WTC11 (cell line): ENCODE measurements around the gene SH3BP5. TPM values are rescaled to one million over a fixed set of nuclear protein-coding genes. Genes with fewer than 3 reads are reported as not detected.

Source experiments
- ATAC-seq: fragments of 200-7000 bp; cut with Tn5 transposase; 2 replicates; pipeline ENCODE4 v1.10.0; 2021; ENCODE audit warnings: mild to moderate bottlenecking, moderate library complexity
- CTCF ChIA-PET: fragments of 300-600 bp; sonication (Branson Sonifier 250); formaldehyde crosslinking; loops from one replicate; lab custom pipeline; 2021; ENCODE audit warnings: antibody characterized with exemption; lab: Charles Lee
- POLR2A ChIA-PET: fragments of 350-600 bp; sonication (Branson Sonifier 250); formaldehyde crosslinking; loops from one replicate; lab custom pipeline; 2021; ENCODE audit warnings: antibody characterized with exemption; lab: Charles Lee
- DNase-seq: peaks from one replicate; pipeline ENCODE4 v3.0.0; 2021; ENCODE audit warnings: low spot score
- H3K27ac Mint-ChIP-seq: 2 replicates; pipeline ENCODE4 v1.8.0; 2021; ENCODE audit warnings: mixed read lengths
- H3K27me3 Mint-ChIP-seq: 2 replicates; pipeline ENCODE4 v1.8.0; 2021; ENCODE audit warnings: low read depth, mild to moderate bottlenecking, moderate library complexity, mixed read lengths
- H3K36me3 Mint-ChIP-seq: 2 replicates; pipeline ENCODE4 v1.8.0; 2021; ENCODE audit warnings: mixed read lengths
- H3K4me1 Mint-ChIP-seq: 2 replicates; pipeline ENCODE4 v1.8.0; 2022; ENCODE audit warnings: mixed read lengths
- H3K4me3 Mint-ChIP-seq: 2 replicates; pipeline ENCODE4 v1.8.0; 2021; ENCODE audit warnings: mild to moderate bottlenecking, moderate library complexity, mixed read lengths
- H3K9me3 Mint-ChIP-seq: 2 replicates; pipeline ENCODE4 v1.8.0; 2021; ENCODE audit warnings: mixed read lengths
- ATF1 ChIP-seq: sonication (generic); formaldehyde crosslinking; IDR thresholded peaks from 2 replicates; pipeline ENCODE4 v1.8.1; 2023; ENCODE audit warnings: mild to moderate bottlenecking, moderate library complexity, missing genetic modification reagents
- ELF4 ChIP-seq: sonication (generic); formaldehyde crosslinking; IDR thresholded peaks from 2 replicates; pipeline ENCODE4 v1.8.1; 2022; ENCODE audit warnings: low read depth, mild to moderate bottlenecking, moderate library complexity, missing genetic modification reagents
- KAT7 ChIP-seq: sonication (generic); formaldehyde crosslinking; IDR thresholded peaks from 2 replicates; pipeline ENCODE4 v1.8.1; 2023; ENCODE audit warnings: missing genetic modification reagents, mild to moderate bottlenecking, borderline replicate concordance
- RELA ChIP-seq: sonication (generic); formaldehyde crosslinking; IDR thresholded peaks from 2 replicates; pipeline ENCODE4 v1.8.1; 2022; ENCODE audit warnings: missing genetic modification reagents, mild to moderate bottlenecking, borderline replicate concordance
- TEAD4 ChIP-seq: sonication (generic); formaldehyde crosslinking; IDR thresholded peaks from 2 replicates; pipeline ENCODE4 v1.8.0; 2022; ENCODE audit warnings: mild to moderate bottlenecking, missing genetic modification reagents
- USF1 ChIP-seq: sonication (generic); formaldehyde crosslinking; IDR thresholded peaks from 2 replicates; pipeline ENCODE4 v1.8.0; 2022; ENCODE audit warnings: mild to moderate bottlenecking, missing genetic modification reagents
- ZBTB21 ChIP-seq: sonication (generic); formaldehyde crosslinking; IDR thresholded peaks from 2 replicates; pipeline ENCODE4 v1.8.1; 2023; ENCODE audit warnings: mild to moderate bottlenecking, missing genetic modification reagents, borderline replicate concordance
- ZBTB43 ChIP-seq: sonication (generic); formaldehyde crosslinking; IDR thresholded peaks from 2 replicates; pipeline ENCODE4 v1.8.1; 2023; ENCODE audit warnings: mild to moderate bottlenecking, missing genetic modification reagents
- ZMAT4 ChIP-seq: fragments of 250-450 bp; sonication (Bioruptor Pico); IDR thresholded peaks from 2 replicates; pipeline ENCODE4 v1.9.0; 2021; ENCODE audit warnings: mild to moderate bottlenecking
- total RNA-seq: library from RNA; stranded (reverse); gene quantifications from 3 replicates; pipeline ENCODE4 v1.2.3, GENCODE V29; 2021
- TF ChIP-seq, protein P1 (sequence below): sonication (generic); formaldehyde crosslinking; IDR thresholded peaks from 2 replicates; pipeline ENCODE4 v1.8.1; 2022; ENCODE audit warnings: low read depth, mild to moderate bottlenecking, moderate library complexity, missing genetic modification reagents, borderline replicate concordance
- TF ChIP-seq, protein P2 (sequence below): sonication (generic); formaldehyde crosslinking; IDR thresholded peaks from 2 replicates; pipeline ENCODE4 v1.8.1; 2023; ENCODE audit warnings: mild to moderate bottlenecking, missing genetic modification reagents, borderline replicate concordance
- TF ChIP-seq, protein P3 (sequence below): sonication (generic); formaldehyde crosslinking; IDR thresholded peaks from 2 replicates; pipeline ENCODE4 v1.8.1; 2023; ENCODE audit warnings: mild to moderate bottlenecking, missing genetic modification reagents, moderate library complexity
- TF ChIP-seq, protein P4 (sequence below): sonication (generic); formaldehyde crosslinking; IDR thresholded peaks from 2 replicates; pipeline ENCODE4 v1.8.1; 2022; ENCODE audit warnings: missing genetic modification reagents, borderline replicate concordance
- TF ChIP-seq, protein P5 (sequence below): sonication (generic); formaldehyde crosslinking; IDR thresholded peaks from 2 replicates; pipeline ENCODE4 v1.8.1; 2023; ENCODE audit warnings: mild to moderate bottlenecking, missing genetic modification reagents

The SH3BP5 gene
- total RNA-seq, 1 experiment from 2014 or later, result 7.2 TPM

- ChIA-PET CTCF (interaction anchor here (0.6 to 3.2 kb wide), 20 partner anchors 10 to 722 kb away, joined by 3 to 38 read pairs (median 4); partner anchors contain the start of gene RBSN), POLR2A (no interaction called here)
- ATAC-seq (peak; percentile 5; the same call in 1 of the 2 replicates), DNase-seq (no peak)
- Mint-ChIP-seq H3K4me3 (peak overlapping the region; percentile 82), H3K4me1 (peaks cover 11% of the 10 kb centered on the region), H3K9me3 (no peaks in the 10 kb centered on the region), H3K36me3 (no peaks in the 10 kb centered on the region), H3K27ac (no peak overlapping the region; the same call in none of the 2 replicates), H3K27me3 (no peaks in the 10 kb centered on the region)
- TF ChIP-seq ZBTB43 (no peak), ELF4 (0 out of 2 replicates have a peak, but pooled peaks have one; percentile 1), TEAD4 (no peak), KAT7 (CRISPR knock-in tag) (no peak), ZMAT4 (CRISPR knock-in tag) (no peak), USF1 (CRISPR knock-in tag) (no peak), ATF1 (CRISPR knock-in tag) (0 out of 2 replicates have a peak, but pooled peaks have one; percentile 24), ZBTB21 (CRISPR knock-in tag) (no peak)
- TF ChIP-seq, protein P1, sequence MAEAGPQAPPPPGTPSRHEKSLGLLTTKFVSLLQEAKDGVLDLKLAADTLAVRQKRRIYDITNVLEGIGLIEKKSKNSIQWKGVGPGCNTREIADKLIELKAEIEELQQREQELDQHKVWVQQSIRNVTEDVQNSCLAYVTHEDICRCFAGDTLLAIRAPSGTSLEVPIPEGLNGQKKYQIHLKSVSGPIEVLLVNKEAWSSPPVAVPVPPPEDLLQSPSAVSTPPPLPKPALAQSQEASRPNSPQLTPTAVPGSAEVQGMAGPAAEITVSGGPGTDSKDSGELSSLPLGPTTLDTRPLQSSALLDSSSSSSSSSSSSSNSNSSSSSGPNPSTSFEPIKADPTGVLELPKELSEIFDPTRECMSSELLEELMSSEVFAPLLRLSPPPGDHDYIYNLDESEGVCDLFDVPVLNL (CRISPR knock-in tag), result no peak
- TF ChIP-seq, protein P2, sequence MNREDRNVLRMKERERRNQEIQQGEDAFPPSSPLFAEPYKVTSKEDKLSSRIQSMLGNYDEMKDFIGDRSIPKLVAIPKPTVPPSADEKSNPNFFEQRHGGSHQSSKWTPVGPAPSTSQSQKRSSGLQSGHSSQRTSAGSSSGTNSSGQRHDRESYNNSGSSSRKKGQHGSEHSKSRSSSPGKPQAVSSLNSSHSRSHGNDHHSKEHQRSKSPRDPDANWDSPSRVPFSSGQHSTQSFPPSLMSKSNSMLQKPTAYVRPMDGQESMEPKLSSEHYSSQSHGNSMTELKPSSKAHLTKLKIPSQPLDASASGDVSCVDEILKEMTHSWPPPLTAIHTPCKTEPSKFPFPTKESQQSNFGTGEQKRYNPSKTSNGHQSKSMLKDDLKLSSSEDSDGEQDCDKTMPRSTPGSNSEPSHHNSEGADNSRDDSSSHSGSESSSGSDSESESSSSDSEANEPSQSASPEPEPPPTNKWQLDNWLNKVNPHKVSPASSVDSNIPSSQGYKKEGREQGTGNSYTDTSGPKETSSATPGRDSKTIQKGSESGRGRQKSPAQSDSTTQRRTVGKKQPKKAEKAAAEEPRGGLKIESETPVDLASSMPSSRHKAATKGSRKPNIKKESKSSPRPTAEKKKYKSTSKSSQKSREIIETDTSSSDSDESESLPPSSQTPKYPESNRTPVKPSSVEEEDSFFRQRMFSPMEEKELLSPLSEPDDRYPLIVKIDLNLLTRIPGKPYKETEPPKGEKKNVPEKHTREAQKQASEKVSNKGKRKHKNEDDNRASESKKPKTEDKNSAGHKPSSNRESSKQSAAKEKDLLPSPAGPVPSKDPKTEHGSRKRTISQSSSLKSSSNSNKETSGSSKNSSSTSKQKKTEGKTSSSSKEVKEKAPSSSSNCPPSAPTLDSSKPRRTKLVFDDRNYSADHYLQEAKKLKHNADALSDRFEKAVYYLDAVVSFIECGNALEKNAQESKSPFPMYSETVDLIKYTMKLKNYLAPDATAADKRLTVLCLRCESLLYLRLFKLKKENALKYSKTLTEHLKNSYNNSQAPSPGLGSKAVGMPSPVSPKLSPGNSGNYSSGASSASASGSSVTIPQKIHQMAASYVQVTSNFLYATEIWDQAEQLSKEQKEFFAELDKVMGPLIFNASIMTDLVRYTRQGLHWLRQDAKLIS (CRISPR knock-in tag), result no peak
- TF ChIP-seq, protein P3, sequence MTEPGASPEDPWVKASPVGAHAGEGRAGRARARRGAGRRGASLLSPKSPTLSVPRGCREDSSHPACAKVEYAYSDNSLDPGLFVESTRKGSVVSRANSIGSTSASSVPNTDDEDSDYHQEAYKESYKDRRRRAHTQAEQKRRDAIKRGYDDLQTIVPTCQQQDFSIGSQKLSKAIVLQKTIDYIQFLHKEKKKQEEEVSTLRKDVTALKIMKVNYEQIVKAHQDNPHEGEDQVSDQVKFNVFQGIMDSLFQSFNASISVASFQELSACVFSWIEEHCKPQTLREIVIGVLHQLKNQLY (CRISPR knock-in tag), result 0 out of 2 replicates have a peak, but pooled peaks have one; percentile 0
These were observed 125.5 kb downstream of the SH3BP5 start for GRCh38 chr3:15206662-15207576.

GRCh38 chr3:15205934-15206661 lies 126.3 kb downstream of the SH3BP5 start, which contains the start of gene CAPN7:
CAPN7 (plus strand) TSS chr3:15206246; CDS start chr3:15206496, 250 bp downstream.
- peak within 1 kb of the TSS; percentile 82 for H3K4me3 Mint-ChIP-seq
- DNase-seq (peak; percentile 80), ATAC-seq (peak; percentile 81)
- H3K9me3 Mint-ChIP-seq, result no peaks in the 10 kb centered on the region
- ChIA-PET CTCF (interaction anchor here (0.6 to 3.2 kb wide), 27 partner anchors 9 to 315 kb away, joined by 3 to 38 read pairs (median 3); partner anchors contain the start of genes EAF1, METTL6 and RBSN), POLR2A (no interaction called here)
- H3K4me1 Mint-ChIP-seq, result peaks cover 11% of the 10 kb centered on the region
- no peaks in the 10 kb centered on the region for H3K36me3 Mint-ChIP-seq
- no peaks in the 10 kb centered on the region for H3K27me3 Mint-ChIP-seq
- peak within 1 kb of the TSS; percentile 47 for H3K27ac Mint-ChIP-seq
- TF ChIP-seq, protein P4, sequence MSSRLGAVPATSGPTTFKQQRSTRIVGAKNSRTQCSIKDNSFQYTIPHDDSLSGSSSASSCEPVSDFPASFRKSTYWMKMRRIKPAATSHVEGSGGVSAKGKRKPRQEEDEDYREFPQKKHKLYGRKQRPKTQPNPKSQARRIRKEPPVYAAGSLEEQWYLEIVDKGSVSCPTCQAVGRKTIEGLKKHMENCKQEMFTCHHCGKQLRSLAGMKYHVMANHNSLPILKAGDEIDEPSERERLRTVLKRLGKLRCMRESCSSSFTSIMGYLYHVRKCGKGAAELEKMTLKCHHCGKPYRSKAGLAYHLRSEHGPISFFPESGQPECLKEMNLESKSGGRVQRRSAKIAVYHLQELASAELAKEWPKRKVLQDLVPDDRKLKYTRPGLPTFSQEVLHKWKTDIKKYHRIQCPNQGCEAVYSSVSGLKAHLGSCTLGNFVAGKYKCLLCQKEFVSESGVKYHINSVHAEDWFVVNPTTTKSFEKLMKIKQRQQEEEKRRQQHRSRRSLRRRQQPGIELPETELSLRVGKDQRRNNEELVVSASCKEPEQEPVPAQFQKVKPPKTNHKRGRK (CRISPR knock-in tag), result no peak
- TF ChIP-seq, protein P5, sequence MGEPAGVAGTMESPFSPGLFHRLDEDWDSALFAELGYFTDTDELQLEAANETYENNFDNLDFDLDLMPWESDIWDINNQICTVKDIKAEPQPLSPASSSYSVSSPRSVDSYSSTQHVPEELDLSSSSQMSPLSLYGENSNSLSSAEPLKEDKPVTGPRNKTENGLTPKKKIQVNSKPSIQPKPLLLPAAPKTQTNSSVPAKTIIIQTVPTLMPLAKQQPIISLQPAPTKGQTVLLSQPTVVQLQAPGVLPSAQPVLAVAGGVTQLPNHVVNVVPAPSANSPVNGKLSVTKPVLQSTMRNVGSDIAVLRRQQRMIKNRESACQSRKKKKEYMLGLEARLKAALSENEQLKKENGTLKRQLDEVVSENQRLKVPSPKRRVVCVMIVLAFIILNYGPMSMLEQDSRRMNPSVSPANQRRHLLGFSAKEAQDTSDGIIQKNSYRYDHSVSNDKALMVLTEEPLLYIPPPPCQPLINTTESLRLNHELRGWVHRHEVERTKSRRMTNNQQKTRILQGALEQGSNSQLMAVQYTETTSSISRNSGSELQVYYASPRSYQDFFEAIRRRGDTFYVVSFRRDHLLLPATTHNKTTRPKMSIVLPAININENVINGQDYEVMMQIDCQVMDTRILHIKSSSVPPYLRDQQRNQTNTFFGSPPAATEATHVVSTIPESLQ, result no peak
- TF ChIP-seq, protein P3 (CRISPR knock-in tag), result 0 out of 2 replicates have a peak, but pooled peaks have one; percentile 87
- TF ChIP-seq RELA (CRISPR knock-in tag), result peak; percentile 18; the same call in 1 of the 2 replicates
- TF ChIP-seq, protein P1 (CRISPR knock-in tag), result no peak
